H54 (cell line): ENCODE measurements around the gene CYTH1.

Experiments
- DNase-seq: peaks from one replicate; pipeline ENCODE4 v3.0.0; 2011; ENCODE audit warnings: low spot score, mixed read lengths; ENCODE audit not compliant: insufficient read length
- FAIRE-seq: peaks from 3 replicates; lab custom pipeline; 2011; peaks lifted over from hg19 to GRCh38; lab: Jason Lieb, UNC
- POLR2A ChIP-seq: IDR thresholded peaks from 2 replicates; pipeline ENCODE4 v1.6.1; 2011; ENCODE audit warnings: low read depth, mild to moderate bottlenecking, low read length

Gene CYTH1

GRCh38 chr17:78628547-78629435 lies 153.3 kb downstream of the CYTH1 start:
- DNase-seq, result no peak
- no peak for FAIRE-seq
- no peak for TF ChIP-seq POLR2A

GRCh38 chr17:78624324-78625151 lies 157.5 kb downstream of the CYTH1 start:
- FAIRE-seq, result no peak
- no peak for DNase-seq
- no peak for TF ChIP-seq POLR2A
